Posterior cingulate gyrus (tissue), 11 donors: ENCODE data around the gene MGME1.
"Not testable (repeated sequence)": the region's sequence is repeated elsewhere in the genome, so short reads cannot be mapped to it uniquely, and the experiment has no call there.

Source experiments
- DNase-seq, 10 donors: peaks; one replicate each; pipeline versions ENCODE4 v3.0.0 to v3.0.0-alpha.2; 2020 to 2021; ENCODE audit warnings: mixed read lengths in 3 of 10
- intact Hi-C: fragments of 100-400 bp; cut with DNase I; formaldehyde crosslinking; loops from one replicate; pipeline ENCODE4 v1.15.1; 2023

Gene MGME1

GRCh38 chr20:17957505-17958363 lies 11.1 kb upstream of the MGME1 start:
- DNase-seq: no peak
- intact Hi-C loops: no loop called here

DNA sequence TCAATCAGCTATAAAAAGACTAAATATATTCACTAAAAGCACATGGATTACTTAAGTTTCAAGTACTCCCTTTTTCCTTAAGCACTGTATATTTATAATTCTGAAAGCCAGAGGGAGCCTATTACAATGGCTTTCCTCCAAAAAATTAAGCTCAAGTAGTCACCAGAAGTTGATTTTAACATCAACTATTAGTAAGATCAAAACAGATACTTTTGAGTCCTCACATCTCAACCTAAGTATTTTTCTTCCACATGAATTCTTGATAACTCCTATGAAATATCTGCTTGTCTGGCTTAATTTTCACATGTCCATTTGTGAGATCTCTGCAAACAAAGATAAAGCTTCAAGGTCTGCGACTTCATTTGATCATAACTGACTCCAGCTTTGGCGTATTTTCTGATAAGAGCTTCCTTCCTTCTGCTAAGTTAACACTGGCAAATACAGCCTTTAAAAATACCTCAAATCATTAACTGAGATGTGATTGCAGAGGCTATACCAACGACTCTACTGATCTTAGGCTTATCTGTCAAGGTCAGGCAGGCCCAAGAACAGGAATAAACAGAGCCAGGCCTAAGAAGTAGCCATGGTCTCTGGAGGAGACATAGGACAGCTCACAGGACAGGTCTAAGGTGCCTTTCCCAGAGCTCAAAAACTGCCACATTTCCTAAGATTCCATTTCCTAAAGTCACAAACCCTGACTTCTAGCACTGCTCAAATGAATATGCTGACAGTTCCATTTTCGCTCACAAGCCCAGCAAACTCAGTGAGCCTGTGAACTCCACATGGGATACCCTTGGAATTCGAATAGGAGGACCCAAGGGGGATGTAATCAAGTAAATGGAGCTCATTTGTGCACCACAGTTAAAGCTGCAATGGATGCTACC lies 10.2 kb upstream of the MGME1 start:
- DNase-seq: no peak
- intact Hi-C loops: no loop called here

GRCh38 chr20:17959257-17959627 lies 9.6 kb upstream of the MGME1 start:
- intact Hi-C loops: no loop called here
- DNase-seq: no peak

GRCh38 chr20:17960400-17960885 lies 8.4 kb upstream of the MGME1 start:
- DNase-seq: not testable (repeated sequence)
- intact Hi-C loops: loop anchor here (10.0 kb wide), 3 partner anchors 276 to 426 kb away; partner anchors contain the start of genes BFSP1, RRBP1 and ZNF133

- no peak for DNase-seq
- intact Hi-C loops: loop anchor here (10.0 kb wide), 3 partner anchors 276 to 426 kb away; partner anchors contain the start of genes BFSP1, RRBP1 and ZNF133
Measured at GRCh38 chr20:17960927-17961586, 7.8 kb upstream of the MGME1 start.

- no peak for DNase-seq
- intact Hi-C loops: loop anchor here (10.0 kb wide), 3 partner anchors 277 to 427 kb away; partner anchors contain the start of genes BFSP1, RRBP1 and ZNF133
Measured at GRCh38 chr20:17961587-17961940, 7.3 kb upstream of the MGME1 start.

DNA sequence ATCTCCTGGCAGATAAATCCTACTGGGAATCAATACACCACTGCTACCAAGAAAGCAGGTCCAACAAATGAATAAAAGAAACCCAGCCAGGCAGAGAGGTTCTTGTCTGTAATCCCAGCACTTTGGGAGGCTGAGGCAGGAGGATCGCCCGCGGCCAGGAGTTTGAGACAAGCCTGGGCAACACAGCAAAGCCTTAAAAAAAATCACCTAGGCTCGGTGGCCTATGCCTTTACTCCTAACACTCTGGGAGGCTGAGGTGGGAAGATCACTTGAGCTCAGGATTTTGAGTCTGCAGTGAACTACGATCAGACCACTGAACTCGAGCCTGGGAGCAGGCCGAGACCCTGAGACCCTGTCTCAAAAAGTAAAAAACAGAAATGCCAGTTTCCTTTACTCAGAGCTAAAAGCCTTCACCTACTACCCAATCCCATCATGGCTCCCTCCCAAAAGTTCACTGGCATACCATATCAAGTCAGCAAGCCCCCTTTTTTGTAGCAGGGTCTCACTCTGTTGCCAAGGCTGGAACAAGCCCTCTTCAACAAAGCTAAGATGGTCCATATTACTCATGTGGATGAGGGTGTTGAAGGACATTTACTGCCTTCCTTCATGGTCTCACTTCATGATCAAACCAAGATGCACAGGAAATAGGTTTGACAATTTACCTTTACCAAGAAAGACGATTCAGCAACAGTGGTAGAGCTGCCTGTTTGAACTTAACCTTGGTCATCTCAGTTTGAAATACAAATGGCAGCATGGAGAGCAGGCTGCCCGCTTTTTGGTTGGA lies 5.5 kb upstream of the MGME1 start:
- intact Hi-C loops: loop anchor here (10.0 kb wide), 3 partner anchors 279 to 429 kb away; partner anchors contain the start of genes BFSP1, RRBP1 and ZNF133

GRCh38 chr20:17964073-17964472 lies 4.7 kb upstream of the MGME1 start:
- no peak for DNase-seq
- intact Hi-C loops: loop anchor here (10.0 kb wide), 3 partner anchors 279 to 429 kb away; partner anchors contain the start of genes BFSP1, RRBP1 and ZNF133

More for the DNA sequence above, 5.5 kb upstream of the MGME1 start:
- DNase-seq: no peak

DNA sequence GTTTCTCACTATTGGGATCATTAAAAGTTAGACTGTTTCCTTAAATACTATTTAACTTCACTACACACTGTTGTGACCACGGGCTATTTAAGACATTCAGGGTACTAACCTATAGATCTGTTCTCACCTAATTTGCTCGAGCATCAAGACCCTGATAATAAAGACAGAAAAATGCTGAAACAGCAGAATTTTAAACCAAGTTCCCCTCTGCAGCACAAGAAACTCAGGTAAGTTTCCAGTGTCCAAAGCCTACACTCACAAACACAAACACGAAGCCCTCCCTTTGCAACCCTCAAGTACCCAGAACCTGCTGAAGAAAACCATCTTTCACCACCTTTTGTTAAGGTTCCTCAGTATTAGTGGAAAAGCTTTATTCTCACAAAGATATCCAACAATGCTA lies 4.2 kb upstream of the MGME1 start:
- DNase-seq: no peak
- intact Hi-C loops: loop anchor here (10.0 kb wide), 3 partner anchors 280 to 430 kb away; partner anchors contain the start of genes BFSP1, RRBP1 and ZNF133

DNA sequence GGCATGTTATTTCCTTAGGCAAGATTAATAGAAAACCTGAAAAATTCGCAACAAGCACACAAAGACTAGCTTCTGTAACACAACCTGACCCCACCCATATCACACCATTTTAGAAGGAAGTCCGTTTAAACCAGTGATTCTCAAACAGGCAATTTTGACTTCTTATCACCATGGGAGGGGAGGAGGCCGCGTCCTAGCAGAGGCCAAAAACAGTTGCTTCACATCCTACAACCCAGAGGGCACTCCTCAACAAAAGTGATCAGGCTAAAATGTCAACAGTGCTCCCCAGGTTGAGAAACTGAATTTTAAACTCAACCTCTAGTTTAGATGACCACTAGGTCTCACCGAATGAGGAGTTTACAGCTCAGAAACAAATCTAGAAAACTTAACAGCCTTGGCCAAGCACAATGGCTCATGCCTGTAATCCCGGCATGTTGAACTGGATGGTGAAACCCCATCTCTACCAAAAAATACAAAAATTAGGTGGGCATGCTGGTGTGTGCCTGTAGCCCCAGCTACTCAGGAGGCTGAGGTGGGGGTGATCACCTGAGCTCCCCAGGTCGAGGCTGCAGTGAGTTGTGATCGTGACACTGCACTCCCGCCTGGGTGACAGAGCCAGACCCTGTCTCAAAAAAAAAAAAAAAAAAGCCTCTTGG lies 3.6 kb upstream of the MGME1 start:
- DNase-seq: no peak
- intact Hi-C loops: loop anchor here (10.0 kb wide), 3 partner anchors 280 to 430 kb away; partner anchors contain the start of genes BFSP1, RRBP1 and ZNF133

DNA sequence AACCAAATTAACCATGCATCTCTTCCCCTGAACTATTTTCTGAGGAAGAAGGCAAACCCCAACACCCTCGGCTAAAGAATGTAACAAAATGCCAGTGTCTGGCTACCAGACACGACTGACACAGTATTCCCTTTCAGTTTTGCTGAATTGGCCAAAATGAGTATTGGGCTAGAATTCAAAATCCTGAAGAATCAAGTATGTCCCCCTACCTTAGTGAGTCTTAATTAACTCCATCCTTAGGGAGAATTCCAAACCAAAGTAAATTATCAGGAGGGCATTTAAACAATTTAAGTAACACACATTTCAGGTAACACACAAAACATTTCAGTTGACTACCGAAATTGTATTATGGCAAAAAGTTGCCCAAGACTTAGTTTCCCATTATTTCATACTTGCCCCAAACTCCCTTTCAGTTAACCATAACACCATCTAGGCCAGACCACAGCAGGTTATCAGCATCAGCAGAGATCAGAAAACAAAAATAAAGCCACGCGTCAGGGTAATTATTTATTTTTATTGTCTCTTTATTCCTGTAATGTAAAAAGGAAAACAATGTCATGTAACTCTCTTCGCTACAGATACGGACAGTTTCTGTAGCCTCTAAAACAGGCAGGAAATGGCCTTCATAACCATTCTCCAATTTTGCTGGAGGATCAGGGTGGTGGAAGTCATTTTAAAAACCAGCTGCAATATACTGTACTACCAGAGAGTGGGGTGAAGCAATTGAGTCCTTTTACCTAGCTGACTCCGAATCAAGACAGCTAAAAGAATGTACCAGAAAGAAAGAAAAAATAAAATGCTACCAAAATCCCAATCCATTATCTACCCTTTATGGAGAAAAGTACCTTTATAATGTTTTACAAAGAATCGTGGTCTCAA lies 2.1 kb upstream of the MGME1 start:
- intact Hi-C loops: loop anchor here (10.0 kb wide), 3 partner anchors 282 to 432 kb away; partner anchors contain the start of genes BFSP1, RRBP1 and ZNF133
- no peak for DNase-seq

- DNase-seq: peak in 2 of 10 donors; percentile 25 to 83
- intact Hi-C loops: loop anchor here (2.0 to 10.0 kb wide), 4 partner anchors 169 to 433 kb away; partner anchors contain the start of genes BFSP1, KAT14, PET117 and RRBP1
Measured at GRCh38 chr20:17967521-17968365, 1.1 kb upstream of the MGME1 start.

DNA sequence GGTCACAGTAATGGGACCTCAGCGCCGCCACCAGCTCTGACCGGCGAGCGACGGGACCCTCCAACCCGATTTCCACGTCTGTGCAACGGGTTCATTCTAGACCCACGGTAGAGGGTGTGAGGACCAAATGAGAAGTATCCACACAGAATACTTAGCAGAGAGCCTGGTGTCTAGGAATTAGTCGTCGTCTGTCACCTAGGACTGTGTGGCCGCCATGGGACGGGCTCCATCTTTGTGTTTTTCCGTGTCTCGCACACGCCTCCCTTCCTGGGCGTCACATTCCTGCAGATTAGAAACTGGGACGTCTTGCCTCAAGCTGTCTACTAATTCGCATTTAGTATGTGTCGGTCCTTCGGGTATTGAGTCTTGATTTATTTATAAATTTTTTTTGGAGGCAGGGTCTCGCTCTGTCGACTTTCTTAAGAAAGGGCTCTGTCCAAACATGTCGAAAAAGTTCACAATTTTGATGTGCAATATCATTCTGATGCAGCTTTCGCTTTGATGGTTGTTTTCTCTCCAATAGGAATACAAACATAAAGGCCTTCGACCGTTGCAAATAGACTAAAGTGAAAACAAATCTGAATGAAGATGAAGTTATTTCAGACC lies 563 bp downstream of the MGME1 start:
- intact Hi-C loops: loop anchor here (2.0 to 10.0 kb wide), 4 partner anchors 167 to 435 kb away; partner anchors contain the start of genes BFSP1, KAT14, PET117 and RRBP1
- peak in 3 of 10 donors; percentile 29 to 78 (median 77) for DNase-seq

- DNase-seq: peak in 3 of 10 donors; percentile 12 to 73 (median 16)
- intact Hi-C loops: loop anchor here (2.0 to 10.0 kb wide), 4 partner anchors 167 to 435 kb away; partner anchors contain the start of genes BFSP1, KAT14, PET117 and RRBP1
Measured at GRCh38 chr20:17969884-17970409, 1.1 kb downstream of the MGME1 start.

DNA sequence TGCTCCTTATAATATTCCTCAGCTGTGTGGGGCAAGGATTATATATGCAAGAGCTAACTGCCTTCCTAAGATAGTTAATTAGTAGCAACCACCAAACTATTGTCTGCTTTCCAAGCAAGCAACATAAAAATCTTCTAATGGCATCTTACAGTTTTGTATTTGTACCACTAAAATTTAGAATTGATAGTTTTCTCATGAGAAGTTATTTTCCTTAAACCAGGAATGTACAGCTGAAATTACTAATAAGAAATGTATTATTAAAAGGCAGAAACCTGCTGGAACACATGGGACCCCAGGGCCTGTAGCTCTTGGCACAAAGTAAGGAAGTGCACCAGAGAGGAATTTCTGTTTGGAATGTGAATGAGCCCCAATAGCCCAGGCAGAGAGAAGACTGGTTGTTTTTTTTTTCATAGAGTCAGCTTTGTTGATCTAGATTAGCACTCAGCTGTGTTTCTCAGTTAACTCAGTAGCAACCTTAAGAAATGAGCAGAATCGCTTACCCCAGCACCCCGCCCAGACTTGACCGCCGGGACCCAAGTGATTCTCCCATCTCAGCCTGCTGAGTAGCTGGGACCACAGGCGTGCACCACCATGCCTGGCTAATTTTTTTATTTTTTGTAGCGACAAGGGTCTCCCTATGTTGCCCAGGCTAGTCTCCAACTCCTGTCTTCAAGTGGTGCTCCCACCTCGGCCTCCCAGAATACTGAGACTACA lies 2.6 kb downstream of the MGME1 start:
- intact Hi-C loops: no loop called here
- peak in 1 of 10 donors; percentile 34 for DNase-seq
